T-cell (primary cell): ENCODE measurements around the gene SUN5. TPM values are rescaled to one million over a fixed set of nuclear protein-coding genes. Genes with fewer than 3 reads are reported as not detected.
A peak's percentile ranks its signal among the peaks of the same experiment; 100 is the strongest.

ENCODE experiments used
- ATAC-seq, 4 experiments: fragments of 200-7000 bp in 3 of 4; fragments of 150-1000 bp in 1 of 4; cut with Tn5 transposase; replicated peaks in 1 of 4; 1 replicate in 3 of 4; 2 replicates in 1 of 4; pipeline ENCODE4 v1.10.0; 2021; ENCODE audit warnings: moderate library complexity in 3 of 4, mild to moderate bottlenecking in 2 of 4, moderate number of reproducible peaks in 1 of 4
- CTCF ChIA-PET, 2 donors: fragments of 300-600 bp; sonication (Branson Sonifier 250); formaldehyde crosslinking; loops; one replicate each; lab custom pipeline; 2022; ENCODE audit warnings: antibody characterized with exemption in 2 of 2; lab: Charles Lee
- POLR2A ChIA-PET, 2 donors: fragments of 300-600 bp; sonication (Branson Sonifier 250); formaldehyde crosslinking; loops; one replicate each; lab custom pipeline; 2022; ENCODE audit warnings: antibody characterized with exemption in 2 of 2; lab: Charles Lee
- DNase-seq, 35 experiments: peaks; one replicate each; pipeline versions ENCODE4 v3.0.0 to v3.0.0-alpha.2; 2013 to 2023
- H3K27ac ChIP-seq: one replicate; pipeline ENCODE4 v1.5.1; 2013; ENCODE audit warnings: low read length
- H3K27me3 ChIP-seq, 2 experiments: replicated peaks in 1 of 2; 1 replicate in 1 of 2; 2 replicates in 1 of 2; pipeline versions ENCODE4 v1.6.1 to v1.7.0; 2013; ENCODE audit warnings: low read length in 1 of 2, mixed read lengths in 1 of 2; ENCODE audit not compliant: control insufficient read depth in 2 of 2, insufficient read depth in 2 of 2; ENCODE audit errors: extremely low read depth in 1 of 2
- H3K36me3 ChIP-seq, 2 donors: 1 replicate in 1 of 2; 2 replicates in 1 of 2; pipeline versions ENCODE4 v1.6.1 to v1.7.0; 2013; ENCODE audit warnings: low read length in 1 of 2; ENCODE audit not compliant: control insufficient read depth in 2 of 2, insufficient read depth in 1 of 2; ENCODE audit errors: extremely low read depth in 1 of 2
- H3K4me1 ChIP-seq, 2 experiments: 1 replicate in 1 of 2; 2 replicates in 1 of 2; pipeline versions ENCODE4 v1.6.1 to v1.7.0; 2013; ENCODE audit warnings: low read length in 2 of 2, mixed read lengths in 1 of 2; ENCODE audit not compliant: insufficient read depth in 2 of 2, control insufficient read depth in 1 of 2; ENCODE audit errors: extremely low read depth in 1 of 2
- H3K4me3 ChIP-seq, 2 donors: 1 replicate in 1 of 2; 2 replicates in 1 of 2; pipeline versions ENCODE4 v1.5.1 to v1.7.0; 2013; ENCODE audit warnings: mild to moderate bottlenecking in 2 of 2, low read length in 1 of 2, moderate library complexity in 1 of 2; ENCODE audit not compliant: control insufficient read depth in 1 of 2; ENCODE audit errors: extremely low read depth in 1 of 2
- H3K9me3 ChIP-seq: 2 replicates; pipeline ENCODE4 v1.7.0; 2013
- H3K27ac Mint-ChIP-seq, 2 donors: one replicate each; pipeline ENCODE4 v1.8.0; 2020 to 2021; ENCODE audit warnings: mild to moderate bottlenecking in 2 of 2, mixed read lengths in 2 of 2
- H3K27me3 Mint-ChIP-seq, 2 donors: one replicate each; pipeline ENCODE4 v1.8.0; 2021 to 2022; ENCODE audit warnings: mixed read lengths in 2 of 2
- H3K36me3 Mint-ChIP-seq: one replicate; pipeline ENCODE4 v1.8.0; 2021; ENCODE audit warnings: mixed read lengths
- H3K4me1 Mint-ChIP-seq, 3 donors: one replicate each; pipeline ENCODE4 v1.8.0; 2020 to 2022; ENCODE audit warnings: mixed read lengths in 3 of 3, mild to moderate bottlenecking in 1 of 3
- H3K4me3 Mint-ChIP-seq, 3 donors: one replicate each; pipeline ENCODE4 v1.8.0; 2020 to 2022; ENCODE audit warnings: mild to moderate bottlenecking in 3 of 3, mixed read lengths in 3 of 3, moderate library complexity in 3 of 3
- H3K9me3 Mint-ChIP-seq, 3 donors: one replicate each; pipeline ENCODE4 v1.8.0; 2020 to 2022; ENCODE audit warnings: mixed read lengths in 3 of 3
- whole genome bisulfite sequencing: methylation state at CpG from one replicate; pipeline ENCODE4 v1.1.5; 2013; ENCODE audit warnings: missing lambda C conversion rate; ENCODE audit not compliant: insufficient coverage; 5-methylcytosine and 5-hydroxymethylcytosine counted together
- total RNA-seq, 35 experiments: library from RNA in 6 of 35; stranded (reverse) in 6 of 35; fragments of 120-200 nt in 1 of 35; gene quantifications; one replicate each; pipeline versions ENCODE4 v1.2.1 to v1.2.4 and lab custom pipeline; 2013 to 2026

The SUN5 gene
- total RNA-seq, 5 donors from 2014 or later (not counting 1 experiment from before 2014, with no cell fraction given) = not detected

- DNase-seq (peak in 2 of 35 experiments; percentile 8 to 22), ATAC-seq (no peak)
- Histone ChIP-seq H3K4me3 (peak overlapping the region in 1 of 2 donors; percentile 23), H3K27me3 (no peaks in the 10 kb centered on the region), H3K27ac (peak overlapping the region; percentile 98), H3K4me1 (peaks cover 81 to 96% of the 10 kb centered on the region in 2 experiments), H3K36me3 (no peaks in the 10 kb centered on the region), H3K9me3 (no peaks in the 10 kb centered on the region)
- 60% methylated on average over 1 of the region's 2 CpGs for WGBS
- Mint-ChIP-seq H3K27ac (no peak overlapping the region), H3K4me3 (no peak overlapping the region), H3K27me3 (no peaks in the 10 kb centered on the region), H3K9me3 (no peaks in the 10 kb centered on the region), H3K36me3 (no peaks in the 10 kb centered on the region), H3K4me1 (peaks cover 0 to 50% (median 50%) of the 10 kb centered on the region in 3 donors)
- ChIA-PET POLR2A (interaction anchor here in 1 of 2 donors (0.6 kb wide), 1 partner anchor 487 kb away, joined by 3 read pairs; no protein-coding TSS in a partner anchor), CTCF (no interaction called here)
Measured at GRCh38 chr20:32970973-32971300, 33.3 kb downstream of the SUN5 start.

GRCh38 chr20:32970115-32970972 is 33.9 kb downstream of the SUN5 start:
- Mint-ChIP-seq H3K27me3 (no peaks in the 10 kb centered on the region), H3K9me3 (no peaks in the 10 kb centered on the region), H3K4me3 (no peak overlapping the region), H3K4me1 (peaks cover 0 to 56% (median 56%) of the 10 kb centered on the region in 3 donors), H3K36me3 (no peaks in the 10 kb centered on the region), H3K27ac (no peak overlapping the region)
- ChIA-PET POLR2A (interaction anchor here in 1 of 2 donors (0.6 kb wide), 1 partner anchor 486 kb away, joined by 3 read pairs; no protein-coding TSS in a partner anchor), CTCF (no interaction called here)
- Histone ChIP-seq H3K27ac (peak overlapping the region; percentile 98), H3K9me3 (no peaks in the 10 kb centered on the region), H3K27me3 (no peaks in the 10 kb centered on the region), H3K4me1 (peaks cover 87 to 98% of the 10 kb centered on the region in 2 experiments), H3K4me3 (no peak overlapping the region), H3K36me3 (no peaks in the 10 kb centered on the region)
- peak in 2 of 35 experiments; percentile 3 to 13 for DNase-seq
- 85% methylated on average over 10 of the region's 15 CpGs for WGBS
- ATAC-seq = no peak

GRCh38 chr20:32969356-32970114 is 34.7 kb downstream of the SUN5 start:
- no peak overlapping the region for H3K4me3 ChIP-seq
- peak in 2 of 35 experiments; percentile 5 to 12 for DNase-seq
- no peaks in the 10 kb centered on the region for H3K27me3 Mint-ChIP-seq
- H3K27me3 ChIP-seq = no peaks in the 10 kb centered on the region
- ChIA-PET POLR2A (no interaction called here), CTCF (no interaction called here)
- H3K4me1 Mint-ChIP-seq = peaks cover 2 to 64% (median 63%) of the 10 kb centered on the region in 3 donors
- H3K36me3 ChIP-seq = no peaks in the 10 kb centered on the region
- no peaks in the 10 kb centered on the region for H3K9me3 Mint-ChIP-seq
- no peak for ATAC-seq
- H3K4me3 Mint-ChIP-seq = no peak overlapping the region
- no peaks in the 10 kb centered on the region for H3K36me3 Mint-ChIP-seq
- H3K9me3 ChIP-seq = no peaks in the 10 kb centered on the region
- peaks cover 91 to 100% of the 10 kb centered on the region in 2 experiments for H3K4me1 ChIP-seq
- WGBS = 81% methylated on average over 7 of the region's 13 CpGs
- peak overlapping the region; percentile 98 for H3K27ac ChIP-seq
- no peak overlapping the region for H3K27ac Mint-ChIP-seq

DNA sequence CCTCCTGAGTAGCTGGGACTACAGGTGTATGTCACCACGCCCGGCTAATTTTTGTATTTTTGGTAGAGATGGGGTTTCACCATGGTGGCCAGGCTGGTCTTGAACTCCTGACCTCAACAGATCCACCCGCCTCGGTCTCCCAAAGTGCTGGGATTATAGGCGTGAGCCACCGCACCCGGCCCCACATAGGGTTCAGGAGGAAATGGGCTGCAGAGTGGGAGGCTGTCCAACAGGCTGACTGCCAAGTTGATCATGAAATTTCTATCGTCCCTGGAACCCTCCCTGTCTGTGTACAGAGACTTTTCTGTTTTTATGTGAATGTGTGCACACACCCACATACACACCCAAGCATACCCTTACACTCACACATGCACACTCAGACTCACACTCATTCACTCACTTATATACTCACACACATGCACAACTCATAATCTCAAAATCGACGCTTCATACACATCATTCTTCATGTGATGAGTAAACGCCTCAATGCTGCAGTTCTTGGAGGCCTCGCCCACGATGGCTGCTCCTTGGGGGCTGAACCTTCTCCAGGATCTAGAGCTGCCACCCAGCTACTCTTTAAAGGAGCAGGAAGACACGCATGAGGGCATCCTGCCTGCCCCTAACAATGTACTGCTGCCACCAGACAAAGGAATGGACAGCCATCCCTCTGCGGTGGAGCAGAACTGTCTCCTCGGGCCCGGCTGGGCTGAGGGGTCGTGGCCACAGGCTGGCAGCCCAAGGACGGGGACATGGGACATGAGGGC is 35.6 kb downstream of the SUN5 start:
- Mint-ChIP-seq H3K27me3 (no peaks in the 10 kb centered on the region), H3K36me3 (no peaks in the 10 kb centered on the region), H3K4me1 (peaks cover 8 to 70% (median 68%) of the 10 kb centered on the region in 3 donors), H3K4me3 (peak overlapping the region in 1 of 3 donors; percentile 29), H3K9me3 (no peaks in the 10 kb centered on the region), H3K27ac (no peak overlapping the region)
- H3K4me1 ChIP-seq = peaks cover 84 to 97% of the 10 kb centered on the region in 2 experiments
- no peak for ATAC-seq
- H3K27ac ChIP-seq = peak overlapping the region; percentile 98
- POLR2A ChIA-PET = no interaction called here
- peak in 5 of 35 experiments; percentile 14 to 45 (median 29) for DNase-seq
- CTCF ChIA-PET = interaction anchor here (0.7 to 2.2 kb wide), 2 partner anchors 23 to 72 kb away, joined by 3 to 11 read pairs; no protein-coding TSS in a partner anchor
- H3K9me3 ChIP-seq = no peaks in the 10 kb centered on the region
- H3K4me3 ChIP-seq = no peak overlapping the region
- no peaks in the 10 kb centered on the region for H3K27me3 ChIP-seq
- 43% methylated on average over 4 of the region's 19 CpGs for WGBS
- H3K36me3 ChIP-seq = no peaks in the 10 kb centered on the region

DNA sequence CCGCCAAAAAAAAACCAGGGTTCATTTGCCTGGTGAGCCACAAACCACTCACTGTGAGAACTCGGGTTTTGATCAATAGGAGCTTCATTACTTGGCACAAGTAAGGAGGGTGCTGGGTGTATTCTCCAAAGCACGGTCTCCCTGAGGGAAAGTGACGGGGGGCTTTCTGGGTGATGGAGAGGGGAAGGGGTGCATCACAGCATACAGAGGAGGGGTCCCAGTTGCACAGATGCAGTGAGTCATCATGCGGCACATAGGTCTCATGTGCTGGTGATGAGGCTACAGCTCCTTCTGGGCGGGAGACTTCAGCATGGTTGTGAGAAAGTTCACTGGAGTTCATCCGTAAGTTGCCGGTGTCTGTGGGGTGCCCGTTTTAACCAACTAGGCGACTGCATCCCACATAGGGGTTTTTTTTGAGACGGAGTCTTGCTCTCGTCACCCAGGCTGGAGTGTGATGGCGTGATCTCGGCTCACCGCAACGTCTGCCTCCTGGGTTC is 36.2 kb downstream of the SUN5 start:
- H3K4me3 ChIP-seq = peak overlapping the region in 1 of 2 donors; percentile 13
- H3K4me1 ChIP-seq = peaks cover 83 to 97% of the 10 kb centered on the region in 2 experiments
- Mint-ChIP-seq H3K4me1 (peaks cover 15 to 76% (median 74%) of the 10 kb centered on the region in 3 donors), H3K27ac (no peak overlapping the region), H3K27me3 (no peaks in the 10 kb centered on the region), H3K4me3 (peak overlapping the region in 2 of 3 donors; percentile 42 to 53), H3K9me3 (no peaks in the 10 kb centered on the region), H3K36me3 (no peaks in the 10 kb centered on the region)
- ChIA-PET POLR2A (interaction anchor here in 1 of 2 donors (0.5 kb wide), 2 partner anchors 22 to 154 kb away, joined by 3 read pairs; no protein-coding TSS in a partner anchor), CTCF (interaction anchor here (0.6 to 2.2 kb wide), 5 partner anchors 22 to 295 kb away, joined by 3 to 11 read pairs (median 3); no protein-coding TSS in a partner anchor)
- DNase-seq (peak in 33 of 35 experiments; percentile 32 to 85 (median 61)), ATAC-seq (peak in 2 of 4 experiments; percentile 9 to 46)
- H3K36me3 ChIP-seq = no peaks in the 10 kb centered on the region
- WGBS = 25% methylated on average over 9 of the region's 16 CpGs
- H3K9me3 ChIP-seq = no peaks in the 10 kb centered on the region
- no peaks in the 10 kb centered on the region for H3K27me3 ChIP-seq
- peak overlapping the region; percentile 98 for H3K27ac ChIP-seq
